ENCODE measurements around the gene TGFB1I1. TPM values are rescaled to one million over a fixed set of nuclear protein-coding genes. Genes with fewer than 3 reads are reported as not detected.

The TGFB1I1 gene
- 3.3 and 30.2 TPM in 2 replicates for total RNA-seq (ENCODE audit: low replicate concordance)

GRCh38 chr16:31471875-31472708 lies at the start of gene TGFB1I1:
TSS of gene TGFB1I1 (plus strand) at chr16:31472152. CDS start at chr16:31472189, 37 bp downstream.

DNA sequence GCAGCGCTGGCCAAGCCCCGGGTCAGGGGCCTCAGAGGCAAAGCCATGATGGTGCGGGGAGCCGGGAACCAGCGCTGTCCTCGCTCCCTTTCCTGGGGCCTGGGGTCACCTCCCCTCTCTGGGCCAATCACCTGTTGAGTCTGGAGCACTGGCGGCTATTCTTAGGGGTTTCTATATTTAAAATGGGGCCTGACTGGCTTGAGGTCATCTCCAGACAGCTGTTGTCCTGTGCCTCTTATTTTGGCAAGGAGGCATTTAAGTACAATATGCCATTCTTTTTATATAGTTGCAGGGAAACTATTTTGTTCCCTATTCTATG lies 43.7 kb upstream of the TGFB1I1 start, which contains the start of gene COX6A2:
Gene COX6A2 (minus strand): TSS at position 82 of the 319 bp plus-strand sequence. CDS start 35 bp downstream, at position 47.

DNA sequence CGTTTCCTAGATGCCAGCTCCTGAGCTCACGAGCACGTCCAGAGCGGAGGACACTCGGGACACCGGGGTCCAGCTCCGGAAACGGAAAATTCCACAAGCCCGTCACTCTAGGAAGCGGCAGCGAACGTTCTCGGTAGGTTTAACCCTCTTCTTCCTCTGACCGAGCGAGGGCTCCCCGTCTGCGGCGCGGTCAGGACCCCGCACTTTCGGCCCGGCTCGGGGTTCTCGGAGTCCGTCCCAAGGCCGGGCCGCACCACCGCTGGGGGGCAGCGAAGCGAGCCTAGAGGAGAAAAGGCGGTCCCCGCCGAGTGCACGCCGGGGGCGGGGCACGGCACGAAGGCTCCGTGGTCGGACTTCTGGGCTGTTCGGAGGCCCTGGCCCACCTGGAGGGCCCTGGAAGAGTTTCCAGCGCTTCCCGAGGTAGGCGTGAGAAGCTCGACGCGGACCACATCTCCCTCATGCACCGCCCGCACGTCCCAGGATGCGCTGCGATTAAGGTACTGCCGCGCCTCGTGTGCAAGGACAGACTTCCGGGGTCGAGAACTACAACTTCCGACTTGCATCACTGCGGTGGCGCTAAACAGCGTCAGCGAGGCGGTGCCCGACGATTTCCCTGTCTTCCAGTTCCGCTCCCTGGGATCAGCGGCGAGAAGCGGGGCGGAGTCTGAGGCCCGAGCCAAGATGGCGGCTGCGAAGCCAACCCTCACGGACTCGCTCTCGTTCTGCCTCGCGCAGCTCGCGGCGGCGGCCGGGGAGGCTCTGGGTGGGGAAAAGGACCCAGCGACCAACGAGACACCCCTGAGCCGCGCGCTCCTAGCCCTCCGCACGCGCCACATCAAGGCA lies 12.9 kb upstream of the TGFB1I1 start, which contains the start of gene ARMC5:
Gene ARMC5 (plus strand): TSS at position 658 of the 843 bp plus-strand sequence. CDS start 24 bp downstream, at position 682.

GRCh38 chr16:31483081-31483480 lies 11.1 kb downstream of the TGFB1I1 start, which contains the start of gene SLC5A2:
TSS of gene SLC5A2 (plus strand) at chr16:31483123. CDS start at chr16:31483137, 14 bp downstream.

DNA sequence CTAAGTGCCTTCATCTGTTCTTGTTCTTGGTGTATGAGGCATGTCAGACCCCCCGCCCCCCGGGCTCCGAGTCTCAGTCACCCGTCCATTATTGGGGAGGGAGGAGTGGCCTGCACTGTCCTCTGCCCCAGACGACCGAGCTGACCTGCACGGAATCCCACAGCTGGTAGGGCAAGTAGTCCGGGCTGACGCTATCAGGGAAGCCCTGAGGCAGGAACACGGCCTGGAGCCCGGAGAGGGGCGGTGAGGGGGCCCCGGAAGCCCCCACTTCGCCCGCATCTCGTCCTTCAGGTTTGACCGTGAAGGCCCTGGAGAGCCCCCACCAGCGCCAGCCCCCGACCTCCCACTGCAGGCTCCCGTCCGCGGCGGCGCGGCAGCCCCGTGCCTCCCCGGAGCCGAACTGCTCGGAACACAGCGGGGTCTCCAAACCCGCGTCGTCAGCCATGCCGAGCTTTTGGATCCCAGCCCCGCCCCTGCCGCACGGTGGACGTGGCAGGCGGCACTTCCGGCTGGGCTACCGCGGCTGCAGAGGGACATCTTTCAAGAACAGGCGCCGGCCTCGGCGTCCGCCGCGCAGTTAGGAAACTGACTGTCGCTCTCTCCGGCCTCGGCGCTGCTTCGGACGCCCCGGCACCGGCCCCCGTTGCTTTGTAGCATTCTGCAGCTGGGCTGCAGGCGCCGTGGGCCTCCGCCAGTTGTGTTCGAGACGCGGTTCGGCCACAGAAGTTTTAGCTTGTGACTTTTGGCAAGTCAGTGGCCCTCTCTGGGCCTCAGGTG lies 36.2 kb downstream of the TGFB1I1 start, which contains the start of gene RUSF1:
Gene RUSF1 (minus strand): TSS at position 463 of the 777 bp plus-strand sequence. CDS start 18 bp downstream, at position 445.

Other genes starting within 250 kb of the TGFB1I1 start
- not detected in 2 replicates for gene ITGAM, start 212.2 kb upstream of the TGFB1I1 start, total RNA-seq (ENCODE audit: low replicate concordance)
- gene ITGAX, start 117.0 kb upstream of the TGFB1I1 start, total RNA-seq (ENCODE audit: low replicate concordance), result under 0.01 TPM in 1 of 2 replicates, not detected in the other
- gene ITGAD, start 78.8 kb upstream of the TGFB1I1 start, total RNA-seq (ENCODE audit: low replicate concordance), result not detected in 2 replicates
- not detected in 2 replicates for gene COX6A2, start 43.8 kb upstream of the TGFB1I1 start, total RNA-seq (ENCODE audit: low replicate concordance)
- gene ZNF843, start 29.4 kb upstream of the TGFB1I1 start, total RNA-seq (ENCODE audit: low replicate concordance), result 0.15 and 0.23 TPM in 2 replicates
- 5.1 and 7.7 TPM in 2 replicates for gene ARMC5, start 12.7 kb upstream of the TGFB1I1 start, total RNA-seq (ENCODE audit: low replicate concordance)
- gene SLC5A2, start 11.0 kb downstream of the TGFB1I1 start, total RNA-seq (ENCODE audit: low replicate concordance), result under 0.01 and 0.15 TPM in 2 replicates
- gene RUSF1, start 36.2 kb downstream of the TGFB1I1 start, total RNA-seq (ENCODE audit: low replicate concordance), result 33.7 and 44.5 TPM in 2 replicates
- gene AHSP, start 55.7 kb downstream of the TGFB1I1 start, total RNA-seq (ENCODE audit: low replicate concordance), result not detected in 2 replicates

All from smooth muscle cell of the coronary artery (primary cell).